ENCODE data around the gene COA8. TPM values are rescaled to one million over a fixed set of nuclear protein-coding genes. Genes with fewer than 3 reads are reported as not detected.
"Not testable (repeated sequence)": the region's sequence is repeated elsewhere in the genome, so short reads cannot be mapped to it uniquely, and the experiment has no call there.

The COA8 gene
- total and polyA plus RNA-seq, 5 donors = 33.8 to 60.8 (median 43.3) TPM

DNA sequence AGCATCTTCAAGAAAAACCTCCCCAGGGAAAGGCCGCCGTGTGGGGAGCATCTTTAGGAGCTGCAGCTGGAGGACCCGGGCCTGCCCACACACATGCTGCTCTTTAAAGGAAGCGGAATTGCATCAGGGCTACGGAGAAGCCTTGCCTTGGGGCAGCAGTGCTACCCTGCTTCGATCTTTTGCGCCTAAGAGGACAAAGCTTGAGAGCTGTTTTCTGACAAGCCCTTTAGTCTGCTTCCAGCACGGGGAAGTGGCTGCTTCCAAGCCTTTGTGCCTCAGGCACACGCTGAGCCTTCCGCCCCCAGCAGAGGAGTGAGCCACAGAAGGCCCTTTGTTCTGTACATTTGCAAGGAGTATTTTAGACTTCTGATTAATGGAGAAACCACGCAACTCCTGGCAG, 31.5 kb downstream of the COA8 start:
- ATAC-seq = peak; percentile 68 to 80
- Histone ChIP-seq H3K9me3 (ENCODE audit: control insufficient read depth, low read length) (no peaks in the 10 kb centered on the region), H3K4me1 (ENCODE audit: control insufficient read depth, insufficient read depth, low read length) (peaks cover 6% of the 10 kb centered on the region), H3K4me3 (ENCODE audit: low read length) (no peak overlapping the region), H3K27me3 (ENCODE audit: control insufficient read depth, insufficient read depth) (no peaks in the 10 kb centered on the region), H3K27ac (ENCODE audit: low read length) (peak overlapping the region; percentile 62)
- intact Hi-C loops (cut with DNase I) = no loop called here
- DNase-seq = peak in 2 of 3 donors; percentile 50 to 63
- WGBS = 45% methylated on average over 11 of the region's 11 CpGs

DNA sequence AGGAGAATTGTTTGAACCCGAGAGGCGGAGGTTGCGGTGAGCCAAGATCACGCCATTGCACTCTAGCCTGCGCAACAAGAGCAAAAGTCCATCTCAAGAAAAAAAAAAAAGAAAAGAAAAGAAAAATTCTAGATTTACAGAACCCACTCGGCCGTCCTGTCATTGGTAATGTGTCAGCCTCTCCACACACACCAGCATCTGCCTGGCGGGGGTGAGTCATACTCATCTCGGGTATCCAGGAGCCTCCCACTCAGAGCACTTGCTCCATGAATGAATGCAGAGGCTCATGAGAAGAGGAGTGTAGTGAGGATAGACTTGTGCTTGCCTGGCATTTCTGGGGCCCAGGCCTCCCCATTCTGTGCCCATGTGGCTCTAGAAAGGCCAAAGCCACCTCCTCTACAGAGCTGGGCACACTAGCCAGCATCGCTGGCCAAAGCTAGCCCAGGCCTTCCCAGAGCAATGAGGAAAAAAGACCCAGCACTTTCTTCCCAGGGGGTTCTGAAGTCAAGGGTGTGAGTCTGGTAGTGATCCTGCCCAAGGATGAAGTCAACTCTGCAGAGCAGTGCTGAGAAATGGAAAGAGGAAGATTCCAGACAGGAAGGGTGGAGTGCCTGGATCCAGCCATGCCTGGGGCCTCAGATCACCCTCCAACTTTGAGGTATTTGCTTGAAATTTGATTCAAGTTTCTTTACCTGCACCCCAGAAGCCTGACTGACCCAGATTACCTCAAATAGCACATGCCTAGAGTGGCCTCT, 35.0 kb downstream of the COA8 start:
- 90% methylated on average over 10 of the region's 10 CpGs for WGBS
- Histone ChIP-seq H3K27me3 (ENCODE audit: control insufficient read depth, insufficient read depth) (no peaks in the 10 kb centered on the region), H3K27ac (ENCODE audit: low read length) (no peak overlapping the region), H3K4me1 (ENCODE audit: control insufficient read depth, insufficient read depth, low read length) (peaks cover 6% of the 10 kb centered on the region), H3K9me3 (ENCODE audit: control insufficient read depth, low read length) (no peaks in the 10 kb centered on the region), H3K4me3 (ENCODE audit: low read length) (no peak overlapping the region)
- ATAC-seq (peak; percentile 50 to 60), DNase-seq (peak in 2 of 3 donors; percentile 30 to 38)
- intact Hi-C loops (cut with DNase I) = no loop called here

DNA sequence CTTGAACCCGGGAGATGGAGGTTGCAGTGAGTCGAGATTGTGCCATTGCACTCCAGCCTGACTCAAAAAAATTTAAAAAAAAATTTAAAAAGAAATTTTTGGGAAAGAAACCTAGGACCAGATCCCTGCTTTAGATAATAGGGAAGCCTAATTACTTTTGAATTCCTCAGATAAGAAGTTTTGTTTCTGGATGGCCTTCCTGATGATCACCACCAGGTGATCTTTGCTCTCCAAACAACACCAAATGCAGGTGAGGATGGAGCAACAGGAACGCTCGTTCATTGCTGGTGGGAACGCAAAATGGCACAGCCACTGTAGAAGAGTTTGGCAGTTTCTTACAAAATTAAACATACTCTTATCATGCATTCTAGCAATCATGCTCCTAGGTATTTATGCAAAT, 37.7 kb downstream of the COA8 start:
- DNase-seq (peak in 1 of 3 donors; percentile 5), ATAC-seq (no peak)
- Histone ChIP-seq H3K27me3 (ENCODE audit: control insufficient read depth, insufficient read depth) (no peaks in the 10 kb centered on the region), H3K4me3 (ENCODE audit: low read length) (no peak overlapping the region), H3K9me3 (ENCODE audit: control insufficient read depth, low read length) (no peaks in the 10 kb centered on the region), H3K4me1 (ENCODE audit: control insufficient read depth, insufficient read depth, low read length) (peaks cover 6% of the 10 kb centered on the region), H3K27ac (ENCODE audit: low read length) (no peak overlapping the region)
- 95% methylated on average over 5 of the region's 5 CpGs for WGBS
- intact Hi-C loops (cut with DNase I) = no loop called here

DNA sequence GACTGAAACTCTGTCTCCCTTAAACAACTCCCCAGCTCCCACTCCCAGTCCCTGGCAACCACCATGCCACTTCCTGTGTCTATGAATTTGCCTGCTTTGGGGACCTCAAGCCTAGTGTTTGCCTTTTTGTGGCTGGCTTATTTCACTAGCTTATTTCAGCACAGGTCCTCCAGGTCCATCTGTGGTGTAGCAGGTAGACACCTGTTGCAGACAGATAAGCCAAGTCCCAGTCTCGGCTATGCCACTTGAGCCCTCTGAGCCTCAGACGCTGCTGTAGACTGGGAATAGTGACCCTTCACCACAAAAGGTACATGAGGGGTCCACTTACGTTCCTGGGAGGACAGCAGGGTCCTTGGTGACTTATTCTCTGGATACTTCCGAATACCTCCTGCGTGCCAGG, 41.9 kb downstream of the COA8 start:
- 95% methylated on average over 5 of the region's 5 CpGs for WGBS
- DNase-seq (no peak), ATAC-seq (no peak)
- H3K4me1 ChIP-seq (ENCODE audit: control insufficient read depth, insufficient read depth, low read length) = peaks cover 6% of the 10 kb centered on the region
- H3K27ac ChIP-seq (ENCODE audit: low read length) = no peak overlapping the region
- intact Hi-C loops (cut with DNase I) = no loop called here
- H3K4me3 ChIP-seq (ENCODE audit: low read length) = no peak overlapping the region
- no peaks in the 10 kb centered on the region for H3K27me3 ChIP-seq (ENCODE audit: control insufficient read depth, insufficient read depth)
- H3K9me3 ChIP-seq (ENCODE audit: control insufficient read depth, low read length) = no peaks in the 10 kb centered on the region

DNA sequence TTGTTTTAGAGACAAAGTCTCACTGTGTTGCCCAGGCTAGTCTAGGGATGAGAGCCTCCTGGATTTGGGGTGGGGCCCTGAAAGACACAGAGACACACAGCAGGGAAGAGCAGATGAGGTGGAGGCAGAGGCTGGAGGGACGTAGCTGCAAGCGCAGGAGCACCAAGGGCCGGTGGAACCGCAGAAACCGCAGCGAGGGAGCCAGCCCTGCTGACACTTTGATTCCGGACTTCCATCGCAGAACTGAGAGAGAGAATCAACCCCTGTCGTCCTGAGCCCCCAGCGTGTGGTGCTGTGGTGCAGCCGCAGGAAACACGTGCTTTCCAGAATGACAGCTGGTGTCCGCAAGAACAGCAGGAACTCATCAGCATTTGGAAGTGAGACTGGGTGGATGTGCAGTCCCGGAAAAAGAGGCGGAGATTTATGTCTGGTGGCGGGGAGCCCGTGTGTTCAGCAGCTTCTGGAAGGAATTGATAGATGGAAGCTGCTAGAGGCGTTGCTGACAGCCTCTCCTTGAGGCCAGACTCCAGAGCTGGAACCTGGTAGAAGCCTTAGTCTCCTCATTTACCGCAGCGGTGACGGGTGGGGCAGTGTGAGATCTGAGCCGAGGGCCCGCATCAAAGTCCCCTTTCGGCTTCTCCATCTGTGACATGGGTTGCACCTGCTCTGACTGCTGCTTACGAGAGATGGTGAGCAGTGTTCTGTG, 44.4 kb downstream of the COA8 start:
- Histone ChIP-seq H3K9me3 (ENCODE audit: control insufficient read depth, low read length) (no peaks in the 10 kb centered on the region), H3K4me1 (ENCODE audit: control insufficient read depth, insufficient read depth, low read length) (peaks cover 6% of the 10 kb centered on the region), H3K27me3 (ENCODE audit: control insufficient read depth, insufficient read depth) (no peaks in the 10 kb centered on the region), H3K4me3 (ENCODE audit: low read length) (no peak overlapping the region), H3K27ac (ENCODE audit: low read length) (no peak overlapping the region)
- WGBS = 2% methylated on average over 25 of the region's 25 CpGs
- DNase-seq (peak; percentile 77 to 90 (median 90)), ATAC-seq (peak; percentile 85 to 89)
- intact Hi-C loops (cut with DNase I) = no loop called here

DNA sequence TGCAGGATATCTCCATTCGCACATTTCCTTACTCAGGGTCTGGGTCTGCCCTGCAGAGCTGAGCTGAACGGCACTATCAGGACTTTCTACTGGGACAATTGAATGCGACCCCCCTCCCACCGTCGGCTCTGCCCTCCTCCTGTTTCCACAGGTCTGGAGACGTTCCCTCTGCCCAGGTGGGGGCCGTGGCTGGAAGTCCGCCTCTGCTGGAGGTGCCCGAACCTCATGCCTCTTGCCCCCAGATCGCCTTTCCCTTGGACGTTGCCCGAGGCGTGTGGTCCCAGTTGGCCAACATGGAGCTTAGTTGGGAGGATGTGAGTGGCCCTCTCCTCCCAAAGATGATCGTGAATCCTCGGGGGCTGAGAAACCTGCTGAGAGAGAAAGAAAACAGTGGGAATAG, 45.1 kb downstream of the COA8 start:
- ATAC-seq (peak in 1 of 2 donors; percentile 11), DNase-seq (peak in 1 of 3 donors; percentile 63)
- H3K27ac ChIP-seq (ENCODE audit: low read length) = no peak overlapping the region
- 16% methylated on average over 15 of the region's 15 CpGs for WGBS
- no peak overlapping the region for H3K4me3 ChIP-seq (ENCODE audit: low read length)
- no peaks in the 10 kb centered on the region for H3K9me3 ChIP-seq (ENCODE audit: control insufficient read depth, low read length)
- H3K4me1 ChIP-seq (ENCODE audit: control insufficient read depth, insufficient read depth, low read length) = peaks cover 6% of the 10 kb centered on the region
- intact Hi-C loops (cut with DNase I) = no loop called here
- no peaks in the 10 kb centered on the region for H3K27me3 ChIP-seq (ENCODE audit: control insufficient read depth, insufficient read depth)

DNA sequence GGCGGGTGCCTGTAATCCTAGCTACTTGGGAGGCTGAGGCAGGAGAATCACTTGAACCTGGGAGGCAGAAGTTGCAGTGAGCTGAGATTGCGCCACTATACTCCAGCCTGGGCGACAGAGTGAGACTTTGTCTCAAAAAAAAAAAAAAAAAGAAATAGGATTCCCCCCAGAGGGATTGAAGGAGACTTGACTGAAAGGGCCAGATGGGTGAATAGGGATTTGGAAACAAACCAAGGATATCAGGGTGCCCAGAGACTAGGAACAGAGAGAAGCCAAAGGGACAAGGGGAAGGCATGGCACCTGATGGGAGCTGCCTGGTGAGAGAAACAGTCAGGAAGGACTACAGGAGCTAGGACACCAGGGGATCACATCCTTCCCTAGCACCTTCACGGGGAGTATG, 46.3 kb downstream of the COA8 start:
- intact Hi-C loops (cut with DNase I); ATAC-seq; DNase-seq; H3K4me1 ChIP-seq (ENCODE audit: control insufficient read depth, insufficient read depth, low read length); H3K9me3 ChIP-seq (ENCODE audit: control insufficient read depth, low read length); H3K27ac ChIP-seq (ENCODE audit: low read length); H3K4me3 ChIP-seq (ENCODE audit: low read length); H3K27me3 ChIP-seq (ENCODE audit: control insufficient read depth, insufficient read depth): not testable (repeated sequence)
- WGBS = 94% methylated on average over 4 of the region's 4 CpGs

DNA sequence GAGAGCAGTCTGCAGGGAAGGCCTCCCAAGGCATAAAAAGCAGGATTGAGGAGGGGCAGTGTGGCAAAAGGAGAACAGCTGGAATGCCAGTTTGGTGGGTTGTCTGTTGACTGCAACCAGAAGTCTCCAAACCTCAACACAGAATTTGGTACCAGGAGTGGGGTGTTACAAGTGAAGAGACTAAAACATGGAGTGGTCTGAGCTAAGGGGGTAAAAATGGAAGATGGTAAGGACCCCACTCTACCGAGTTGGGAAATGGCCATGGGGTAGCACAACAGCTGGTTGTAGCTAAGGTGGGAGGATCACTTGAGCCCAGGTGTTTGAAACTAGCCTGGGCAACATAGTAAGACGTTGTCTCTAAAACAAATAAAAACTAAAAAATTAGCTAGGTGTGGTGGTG, 48.5 kb downstream of the COA8 start:
- 92% methylated on average over 2 of the region's 2 CpGs for WGBS
- intact Hi-C loops (cut with DNase I) = no loop called here
- DNase-seq (no peak), ATAC-seq (no peak)
- peaks cover 6% of the 10 kb centered on the region for H3K4me1 ChIP-seq (ENCODE audit: control insufficient read depth, insufficient read depth, low read length)
- no peak overlapping the region for H3K27ac ChIP-seq (ENCODE audit: low read length)
- H3K4me3 ChIP-seq (ENCODE audit: low read length) = no peak overlapping the region
- no peaks in the 10 kb centered on the region for H3K9me3 ChIP-seq (ENCODE audit: control insufficient read depth, low read length)
- H3K27me3 ChIP-seq (ENCODE audit: control insufficient read depth, insufficient read depth) = no peaks in the 10 kb centered on the region

DNA sequence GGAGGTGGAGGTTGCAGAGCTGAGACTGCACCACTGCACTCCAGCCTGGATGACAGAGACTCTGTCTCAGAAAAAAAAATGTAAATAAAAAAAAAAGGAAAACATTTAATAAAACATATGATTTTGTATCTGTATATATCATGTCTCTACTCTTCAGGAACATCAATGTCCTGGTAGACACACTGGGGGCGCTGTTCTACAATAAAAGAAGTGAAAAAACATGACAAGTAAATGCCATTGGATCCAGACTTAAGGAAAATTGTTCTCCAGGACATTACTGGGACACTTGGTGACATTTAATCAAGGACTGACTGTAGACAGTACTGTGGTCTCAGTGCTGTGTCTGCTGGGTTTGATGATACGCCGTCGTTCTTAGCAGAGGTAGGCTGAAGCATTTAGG, 50.8 kb downstream of the COA8 start:
- no peaks in the 10 kb centered on the region for H3K27me3 ChIP-seq (ENCODE audit: control insufficient read depth, insufficient read depth)
- intact Hi-C loops (cut with DNase I) = no loop called here
- no peak overlapping the region for H3K27ac ChIP-seq (ENCODE audit: low read length)
- DNase-seq = no peak
- H3K4me1 ChIP-seq (ENCODE audit: control insufficient read depth, insufficient read depth, low read length) = no peaks in the 10 kb centered on the region
- no peaks in the 10 kb centered on the region for H3K9me3 ChIP-seq (ENCODE audit: control insufficient read depth, low read length)
- peak in 1 of 2 donors; percentile 52 for ATAC-seq
- H3K4me3 ChIP-seq (ENCODE audit: low read length) = no peak overlapping the region
- 95% methylated on average over 4 of the region's 4 CpGs for WGBS

DNA sequence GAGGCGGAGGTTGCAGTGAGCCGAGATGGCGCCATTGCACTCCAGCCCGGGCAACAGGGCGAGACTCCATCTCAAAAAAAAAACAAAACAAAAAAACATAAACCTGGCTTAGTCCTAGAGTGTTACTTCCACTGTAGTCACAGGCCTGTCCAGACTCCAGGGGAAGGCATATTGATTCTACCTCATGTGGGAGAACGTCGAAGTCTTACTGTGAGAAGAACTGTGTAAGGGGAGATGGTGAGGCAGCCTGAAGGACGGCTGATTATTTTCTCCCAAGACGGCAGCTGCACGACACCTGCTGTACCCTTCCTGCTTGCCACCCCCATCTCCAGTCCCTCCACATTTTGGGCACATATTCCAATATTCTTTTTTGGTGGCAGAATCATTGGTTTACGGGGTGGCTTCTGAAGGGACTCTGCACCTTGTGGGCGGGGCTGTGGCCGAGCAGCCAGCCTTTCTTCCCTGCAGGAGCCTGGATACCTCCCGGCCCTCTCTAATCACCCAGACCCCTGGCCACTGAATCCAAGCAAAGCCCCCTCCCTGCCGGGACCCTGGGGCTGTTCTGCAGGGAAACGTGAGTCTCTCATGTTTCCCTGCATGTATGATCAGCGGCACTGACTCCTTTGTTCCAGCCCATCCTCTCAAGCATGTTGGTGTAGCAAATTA, 54.0 kb downstream of the COA8 start:
- Histone ChIP-seq H3K27ac (ENCODE audit: low read length) (no peak overlapping the region), H3K27me3 (ENCODE audit: control insufficient read depth, insufficient read depth) (no peaks in the 10 kb centered on the region), H3K4me1 (ENCODE audit: control insufficient read depth, insufficient read depth, low read length) (no peaks in the 10 kb centered on the region), H3K4me3 (ENCODE audit: low read length) (no peak overlapping the region), H3K9me3 (ENCODE audit: control insufficient read depth, low read length) (no peaks in the 10 kb centered on the region)
- WGBS = 79% methylated on average over 17 of the region's 17 CpGs
- intact Hi-C loops (cut with DNase I) = no loop called here
- ATAC-seq (no peak), DNase-seq (peak in 1 of 3 donors; percentile 1)

DNA sequence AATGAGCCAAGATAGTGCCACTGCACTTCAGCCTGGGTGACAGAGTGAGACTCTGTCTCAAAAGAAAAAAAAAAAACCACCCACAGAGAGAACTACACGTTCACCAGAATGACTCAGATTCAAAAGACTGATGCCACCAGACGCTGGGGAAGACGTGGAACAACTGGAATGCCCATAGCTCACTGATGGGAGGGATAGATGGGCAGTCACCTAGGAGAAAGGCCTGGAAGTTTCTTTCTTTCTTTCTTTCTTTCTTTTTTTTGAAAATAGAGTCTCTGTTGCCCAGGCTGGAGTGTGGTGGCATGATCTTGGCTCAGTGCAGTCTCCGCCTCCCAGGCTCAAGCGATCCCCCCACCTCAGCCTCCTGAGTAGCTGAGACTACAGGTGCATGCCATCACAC, 56.3 kb downstream of the COA8 start:
- H3K27ac ChIP-seq (ENCODE audit: low read length) = no peak overlapping the region
- intact Hi-C loops (cut with DNase I) = no loop called here
- no peaks in the 10 kb centered on the region for H3K9me3 ChIP-seq (ENCODE audit: control insufficient read depth, low read length)
- DNase-seq (no peak), ATAC-seq (no peak)
- no peaks in the 10 kb centered on the region for H3K27me3 ChIP-seq (ENCODE audit: control insufficient read depth, insufficient read depth)
- H3K4me1 ChIP-seq (ENCODE audit: control insufficient read depth, insufficient read depth, low read length) = peaks cover 2% of the 10 kb centered on the region
- H3K4me3 ChIP-seq (ENCODE audit: low read length) = no peak overlapping the region
- WGBS = 77% methylated on average over 5 of the region's 5 CpGs

Data from right cardiac atrium (tissue), 5 donors.